GM23248 (cell line): ENCODE results near the gene RNF213.

Experiments
- EZH2 ChIP-seq: fragments of 200-600 bp; sonication (generic); IDR thresholded peaks from 2 replicates; pipeline ENCODE4 v1.6.1; 2018; ENCODE audit warnings: antibody characterized with exemption, mild to moderate bottlenecking; ENCODE audit not compliant: insufficient read depth, poor library complexity, severe bottlenecking
- EZH2phosphoT487 ChIP-seq: fragments of 200-600 bp; sonication (generic); IDR thresholded peaks from 2 replicates; pipeline ENCODE4 v1.6.1; 2018; ENCODE audit warnings: antibody characterized with exemption, moderate library complexity, mild to moderate bottlenecking, low read depth; ENCODE audit not compliant: insufficient read depth

GRCh38 chr17:80346498-80347275 lies 86.0 kb downstream of the RNF213 start:
- TF ChIP-seq EZH2 (no peak), EZH2phosphoT487 (no peak)
